Measurements from ENCODE around the gene FIGNL1.

The FIGNL1 gene

GRCh38 chr7:50427518-50427917, 22.6 kb downstream of the FIGNL1 start:
- no peak for FAIRE-seq

- FAIRE-seq, result no peak
Measured at GRCh38 chr7:50426280-50427045, 23.7 kb downstream of the FIGNL1 start.

- no peak for FAIRE-seq
Measured at GRCh38 chr7:50425318-50425717, 24.8 kb downstream of the FIGNL1 start.

GRCh38 chr7:50423860-50424259, 26.3 kb downstream of the FIGNL1 start:
- no peak for FAIRE-seq

GRCh38 chr7:50422858-50423257, 27.3 kb downstream of the FIGNL1 start:
- no peak for FAIRE-seq

- no peak for FAIRE-seq
Measured at GRCh38 chr7:50421043-50421442, 29.1 kb downstream of the FIGNL1 start.

GRCh38 chr7:50418526-50419290, 31.4 kb downstream of the FIGNL1 start:
- FAIRE-seq, result no peak

- no peak for FAIRE-seq
Measured at GRCh38 chr7:50418086-50418515, 32.0 kb downstream of the FIGNL1 start.

- no peak for FAIRE-seq
Measured at GRCh38 chr7:50416527-50417182, 33.5 kb downstream of the FIGNL1 start.

GRCh38 chr7:50415844-50416364, 34.2 kb downstream of the FIGNL1 start:
- FAIRE-seq, result no peak

GRCh38 chr7:50413561-50413960, 36.6 kb downstream of the FIGNL1 start:
- no peak for FAIRE-seq

- no peak for FAIRE-seq
Measured at GRCh38 chr7:50412973-50413372, 37.2 kb downstream of the FIGNL1 start.

- no peak for FAIRE-seq
Measured at GRCh38 chr7:50411332-50411731, 38.8 kb downstream of the FIGNL1 start.

GRCh38 chr7:50409856-50410745, 40.0 kb downstream of the FIGNL1 start:
- FAIRE-seq, result no peak

- no peak for FAIRE-seq
Measured at GRCh38 chr7:50406935-50407334, 43.2 kb downstream of the FIGNL1 start.

- no peak for FAIRE-seq
Measured at GRCh38 chr7:50405221-50405620, 44.9 kb downstream of the FIGNL1 start.

- no peak for FAIRE-seq
Measured at GRCh38 chr7:50404392-50404791, 45.8 kb downstream of the FIGNL1 start.

- FAIRE-seq, result no peak
Measured at GRCh38 chr7:50400114-50400513, 50.0 kb downstream of the FIGNL1 start.

GRCh38 chr7:50399635-50400034, 50.5 kb downstream of the FIGNL1 start:
- no peak for FAIRE-seq

- FAIRE-seq, result no peak
Measured at GRCh38 chr7:50399206-50399605, 50.9 kb downstream of the FIGNL1 start.

GRCh38 chr7:50397971-50398324, 52.2 kb downstream of the FIGNL1 start:
- no peak for FAIRE-seq

- FAIRE-seq, result no peak
Measured at GRCh38 chr7:50397320-50397970, 52.7 kb downstream of the FIGNL1 start.

Data from islet of Langerhans (tissue), 1 donor.